ENCODE measurements around the gene TLE5. TPM values are rescaled to one million over a fixed set of nuclear protein-coding genes. Genes with fewer than 3 reads are reported as not detected.

TLE5 gene
- total RNA-seq (2014; rRNA removed; shearing (Covaris generic); ENCODE audit: low replicate concordance) = 165 and 217 TPM in 2 replicates

GRCh38 chr19:3062165-3063105, at the start of gene TLE5:
TSS of gene TLE5 (minus strand) at chr19:3062495. CDS start at chr19:3062200, 295 bp downstream.
- peaks cover 17% of the 10 kb centered on the region for H3K36me3 ChIP-seq
- H3K27me3 ChIP-seq = no peaks in the 10 kb centered on the region
- DNase-seq = peak; percentile 41
- peak within 1 kb of the TSS; percentile 67 for H3K4me3 ChIP-seq
- H3K9me3 ChIP-seq = no peaks in the 10 kb centered on the region

GRCh38 chr19:3111586-3112247, 49.4 kb upstream of the TLE5 start:
- no peak for DNase-seq
- Histone ChIP-seq H3K27me3 (no peaks in the 10 kb centered on the region), H3K4me3 (no peak overlapping the region), H3K9me3 (no peaks in the 10 kb centered on the region), H3K36me3 (no peaks in the 10 kb centered on the region)

- H3K9me3 ChIP-seq = no peaks in the 10 kb centered on the region
- H3K27me3 ChIP-seq = no peaks in the 10 kb centered on the region
- H3K4me3 ChIP-seq = no peak overlapping the region
- H3K36me3 ChIP-seq = no peaks in the 10 kb centered on the region
- DNase-seq = no peak
Measured at GRCh38 chr19:3110126-3110825, 48.0 kb upstream of the TLE5 start.

- Histone ChIP-seq H3K36me3 (no peaks in the 10 kb centered on the region), H3K27me3 (no peaks in the 10 kb centered on the region), H3K4me3 (no peak overlapping the region), H3K9me3 (no peaks in the 10 kb centered on the region)
- DNase-seq = no peak
Measured at GRCh38 chr19:3109491-3109890, 47.2 kb upstream of the TLE5 start.

GRCh38 chr19:3108775-3109174, 46.5 kb upstream of the TLE5 start:
- H3K9me3 ChIP-seq = no peaks in the 10 kb centered on the region
- no peaks in the 10 kb centered on the region for H3K36me3 ChIP-seq
- peak; percentile 30 for DNase-seq
- no peak overlapping the region for H3K4me3 ChIP-seq
- no peaks in the 10 kb centered on the region for H3K27me3 ChIP-seq

- Histone ChIP-seq H3K9me3 (no peaks in the 10 kb centered on the region), H3K36me3 (no peaks in the 10 kb centered on the region), H3K27me3 (no peaks in the 10 kb centered on the region), H3K4me3 (no peak overlapping the region)
- no peak for DNase-seq
Measured at GRCh38 chr19:3107658-3108057, 45.4 kb upstream of the TLE5 start.

- Histone ChIP-seq H3K9me3 (no peaks in the 10 kb centered on the region), H3K27me3 (no peaks in the 10 kb centered on the region), H3K4me3 (no peak overlapping the region), H3K36me3 (no peaks in the 10 kb centered on the region)
- no peak for DNase-seq
Measured at GRCh38 chr19:3106509-3107141, 44.3 kb upstream of the TLE5 start.

- Histone ChIP-seq H3K9me3 (no peaks in the 10 kb centered on the region), H3K27me3 (no peaks in the 10 kb centered on the region), H3K36me3 (no peaks in the 10 kb centered on the region), H3K4me3 (no peak overlapping the region)
- DNase-seq = no peak
Measured at GRCh38 chr19:3105641-3106508, 43.6 kb upstream of the TLE5 start.

- DNase-seq = no peak
- no peaks in the 10 kb centered on the region for H3K36me3 ChIP-seq
Measured at GRCh38 chr19:3104708-3104983, 42.4 kb upstream of the TLE5 start.

GRCh38 chr19:3102239-3103140, 40.2 kb upstream of the TLE5 start:
- no peak overlapping the region for H3K4me3 ChIP-seq
- DNase-seq = no peak

More at GRCh38 chr19:3104708-3104983, 42.4 kb upstream of the TLE5 start:
- no peaks in the 10 kb centered on the region for H3K9me3 ChIP-seq
- H3K27me3 ChIP-seq = no peaks in the 10 kb centered on the region
- H3K4me3 ChIP-seq = no peak overlapping the region

GRCh38 chr19:3100747-3101730, 38.7 kb upstream of the TLE5 start:
- H3K36me3 ChIP-seq = no peaks in the 10 kb centered on the region
- H3K9me3 ChIP-seq = no peaks in the 10 kb centered on the region
- no peak overlapping the region for H3K4me3 ChIP-seq
- DNase-seq = no peak
- no peaks in the 10 kb centered on the region for H3K27me3 ChIP-seq

More at GRCh38 chr19:3102239-3103140, 40.2 kb upstream of the TLE5 start:
- Histone ChIP-seq H3K27me3 (no peaks in the 10 kb centered on the region), H3K36me3 (no peaks in the 10 kb centered on the region), H3K9me3 (no peaks in the 10 kb centered on the region)

GRCh38 chr19:3100331-3100730, 38.0 kb upstream of the TLE5 start:
- DNase-seq = no peak
- Histone ChIP-seq H3K9me3 (no peaks in the 10 kb centered on the region), H3K4me3 (no peak overlapping the region), H3K27me3 (no peaks in the 10 kb centered on the region), H3K36me3 (no peaks in the 10 kb centered on the region)

GRCh38 chr19:3099347-3100145, 37.3 kb upstream of the TLE5 start:
- Histone ChIP-seq H3K4me3 (no peak overlapping the region), H3K27me3 (no peaks in the 10 kb centered on the region), H3K9me3 (no peaks in the 10 kb centered on the region), H3K36me3 (no peaks in the 10 kb centered on the region)
- no peak for DNase-seq
